ENCODE measurements around the gene PTPRD.

PTPRD gene

GRCh38 chr9:8534828-8535227 is 2078.0 kb downstream of the PTPRD start:
- DNase-seq (ENCODE audit: low read depth, low spot score): no peak

- peak; percentile 18 for DNase-seq (ENCODE audit: low read depth, low spot score)
These were observed 2079.1 kb downstream of the PTPRD start for GRCh38 chr9:8533681-8534080.

DNA sequence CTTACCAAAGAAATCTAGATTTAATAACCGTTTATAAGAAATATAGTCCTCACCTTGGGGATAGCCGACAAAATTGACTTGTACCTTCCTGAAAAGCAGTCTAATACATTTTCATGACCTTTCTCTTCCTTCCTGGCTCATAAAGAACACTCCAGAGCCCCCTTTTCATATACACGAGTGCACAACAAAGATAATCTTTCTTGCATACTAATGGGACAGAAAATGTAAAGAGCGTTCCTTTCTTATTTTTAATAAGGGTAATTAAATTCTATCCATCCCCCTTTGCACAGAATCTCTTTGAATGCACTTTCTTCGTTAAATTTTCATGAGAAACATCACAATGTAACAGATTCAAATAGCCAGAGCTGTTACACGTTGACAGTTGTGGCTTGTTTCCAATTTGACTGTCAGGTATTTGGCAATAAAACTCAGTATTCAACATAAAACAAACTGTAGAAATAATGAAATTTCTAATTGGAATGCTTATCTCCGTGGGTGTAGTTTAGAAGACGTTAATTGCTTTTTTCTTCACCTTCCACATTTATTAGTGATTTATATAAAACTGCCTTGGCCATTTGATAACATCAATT is 2080.9 kb downstream of the PTPRD start:
- peak; percentile 22 for DNase-seq (ENCODE audit: low read depth, low spot score)

DNA sequence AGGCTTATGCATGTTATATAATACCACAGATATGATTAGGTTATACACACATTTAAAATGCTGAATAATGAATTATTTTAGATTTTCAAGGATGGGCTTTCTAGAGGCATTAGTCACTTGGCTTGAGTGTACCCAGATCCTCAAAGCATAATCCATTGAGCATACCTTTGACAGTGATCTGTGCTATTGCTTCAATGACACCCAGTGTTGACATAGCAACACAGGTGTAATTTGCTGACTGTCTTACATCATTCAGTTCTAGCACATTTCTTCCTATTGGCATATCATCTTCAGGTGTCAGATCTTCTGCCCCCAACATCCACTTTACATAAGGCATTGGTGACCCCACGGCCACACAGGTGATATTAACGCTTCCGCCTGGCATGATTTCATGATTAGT is 2091.7 kb downstream of the PTPRD start:
- no peak for DNase-seq (ENCODE audit: low read depth, low spot score)

- DNase-seq (ENCODE audit: low read depth, low spot score): no peak
These were observed 2097.1 kb downstream of the PTPRD start for GRCh38 chr9:8515748-8516147.

- DNase-seq (ENCODE audit: low read depth, low spot score): no peak
These were observed 2098.0 kb downstream of the PTPRD start for GRCh38 chr9:8514760-8515159.

DNA sequence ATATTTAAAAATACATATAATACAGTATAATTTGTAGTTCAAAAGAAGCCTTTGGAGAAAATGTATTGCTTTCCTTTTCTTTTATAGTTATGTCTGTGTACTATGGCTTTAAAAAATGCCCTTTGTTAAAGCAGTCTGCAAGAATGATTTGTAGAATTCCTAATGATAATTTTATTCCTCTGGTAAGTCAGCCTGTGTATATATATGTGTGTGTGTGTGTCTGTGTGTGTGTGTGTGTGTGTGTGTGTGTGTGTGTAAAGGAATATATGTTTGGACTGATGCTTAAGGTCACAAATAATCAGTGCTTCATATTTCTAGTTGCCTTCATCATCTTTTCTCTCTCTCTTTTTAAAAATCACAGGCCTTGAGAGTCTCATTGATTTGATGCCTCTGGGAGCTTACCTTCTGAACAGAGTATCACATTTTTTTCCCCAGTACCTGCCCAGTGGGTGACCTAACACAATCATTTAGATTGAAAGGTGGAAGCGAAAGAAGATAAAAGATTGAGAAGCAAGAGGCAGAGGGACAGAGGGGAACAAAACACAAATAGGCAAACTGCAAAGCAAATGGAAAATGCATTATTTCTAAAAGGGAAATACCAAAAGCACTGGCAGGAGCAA is 2104.0 kb downstream of the PTPRD start:
- no peak for DNase-seq (ENCODE audit: low read depth, low spot score)

GRCh38 chr9:8494571-8494970 is 2118.2 kb downstream of the PTPRD start:
- no peak for DNase-seq (ENCODE audit: low read depth, low spot score)

DNA sequence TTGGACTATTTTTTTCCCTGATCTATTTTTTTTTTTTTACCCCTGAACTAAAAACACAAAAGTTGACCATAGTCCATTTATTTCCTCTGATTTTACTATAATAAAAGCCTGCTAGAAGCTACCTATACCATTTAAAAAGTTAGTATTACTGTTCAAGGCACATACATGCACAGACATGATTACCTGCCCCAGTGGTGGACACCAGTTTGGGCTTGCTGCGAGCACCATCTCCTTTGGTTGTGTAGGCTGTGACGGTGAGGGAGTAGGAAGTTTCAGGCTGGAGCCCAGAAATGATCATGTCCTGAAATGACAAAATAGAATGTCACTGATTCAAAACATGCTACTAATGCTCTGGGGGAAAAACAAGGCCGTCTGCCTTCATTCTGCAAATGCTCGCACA is 2120.1 kb downstream of the PTPRD start:
- DNase-seq (ENCODE audit: low read depth, low spot score): no peak

- DNase-seq (ENCODE audit: low read depth, low spot score): no peak
These were observed 2120.8 kb downstream of the PTPRD start for GRCh38 chr9:8492024-8492423.

DNA sequence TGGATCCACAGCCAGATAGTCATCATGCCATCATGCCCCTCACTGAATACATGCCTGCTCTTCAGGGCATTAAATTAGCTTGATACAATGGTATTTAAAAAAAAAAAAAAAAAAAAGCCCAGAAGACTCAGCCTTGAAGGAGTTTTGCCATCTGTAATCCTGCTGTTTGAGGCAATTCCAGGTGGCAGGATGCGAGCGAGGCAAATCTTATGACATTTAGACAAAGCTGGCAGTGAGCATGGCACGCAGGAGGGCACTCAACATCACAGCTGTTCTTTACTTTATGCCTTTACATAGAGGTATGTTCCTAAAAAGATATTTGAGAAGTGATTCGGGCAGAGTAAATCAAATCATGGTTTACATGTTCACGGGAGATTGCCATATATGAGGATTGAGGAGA is 2121.2 kb downstream of the PTPRD start:
- no peak for DNase-seq (ENCODE audit: low read depth, low spot score)

- no peak for DNase-seq (ENCODE audit: low read depth, low spot score)
These were observed 2123.0 kb downstream of the PTPRD start for GRCh38 chr9:8489835-8490234.

GRCh38 chr9:8486095-8486494 is 2126.7 kb downstream of the PTPRD start:
- DNase-seq (ENCODE audit: low read depth, low spot score): peak; percentile 32

DNA sequence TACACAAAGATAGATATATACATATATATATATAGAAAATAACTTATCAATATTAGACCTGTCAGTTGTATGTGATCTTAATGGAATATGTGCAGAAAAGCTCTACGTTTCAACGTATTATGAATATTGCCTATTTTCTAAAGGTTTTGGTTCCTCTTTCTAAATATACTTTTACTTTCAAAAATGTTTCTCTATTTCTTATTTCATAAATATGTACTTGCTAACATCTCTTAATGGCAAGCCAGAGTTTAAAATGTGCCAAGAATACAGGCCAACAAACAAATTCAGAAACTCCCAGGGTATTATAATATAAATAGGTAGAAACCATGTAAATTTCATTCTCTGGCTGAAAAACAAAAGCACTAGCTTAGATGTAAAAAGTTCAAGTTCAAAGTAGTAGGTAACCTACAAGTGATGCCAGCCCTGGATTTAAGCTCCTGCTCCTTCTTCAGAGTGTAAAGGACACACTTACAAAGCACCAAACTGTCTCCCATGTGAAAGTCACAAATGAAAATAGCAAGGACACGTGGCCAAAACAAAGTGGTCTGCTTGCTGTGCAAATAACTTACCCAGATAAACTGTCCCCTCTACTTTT is 2128.1 kb downstream of the PTPRD start:
- DNase-seq (ENCODE audit: low read depth, low spot score): no peak

GRCh38 chr9:8477450-8477849 is 2135.4 kb downstream of the PTPRD start:
- no peak for DNase-seq (ENCODE audit: low read depth, low spot score)

DNA sequence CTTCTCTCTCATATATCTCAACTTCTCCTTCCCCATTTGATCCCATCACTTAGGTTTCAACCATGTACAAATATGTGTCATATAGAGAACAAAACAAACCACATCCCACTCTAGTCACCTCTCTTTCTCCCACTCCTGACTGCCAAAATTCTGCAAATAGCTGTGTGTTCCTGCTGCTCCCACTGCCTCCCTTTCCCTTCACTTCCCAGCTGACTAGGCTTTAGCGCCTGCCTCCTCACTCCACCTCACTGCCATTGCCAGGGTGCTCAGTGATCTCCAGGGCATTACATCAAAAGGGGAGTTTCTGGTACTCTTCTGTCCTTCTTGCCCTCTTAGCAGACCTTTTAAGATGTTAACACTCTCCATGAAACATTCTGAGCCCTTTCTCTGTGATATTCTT is 2137.9 kb downstream of the PTPRD start:
- DNase-seq (ENCODE audit: low read depth, low spot score): peak; percentile 3

DNA sequence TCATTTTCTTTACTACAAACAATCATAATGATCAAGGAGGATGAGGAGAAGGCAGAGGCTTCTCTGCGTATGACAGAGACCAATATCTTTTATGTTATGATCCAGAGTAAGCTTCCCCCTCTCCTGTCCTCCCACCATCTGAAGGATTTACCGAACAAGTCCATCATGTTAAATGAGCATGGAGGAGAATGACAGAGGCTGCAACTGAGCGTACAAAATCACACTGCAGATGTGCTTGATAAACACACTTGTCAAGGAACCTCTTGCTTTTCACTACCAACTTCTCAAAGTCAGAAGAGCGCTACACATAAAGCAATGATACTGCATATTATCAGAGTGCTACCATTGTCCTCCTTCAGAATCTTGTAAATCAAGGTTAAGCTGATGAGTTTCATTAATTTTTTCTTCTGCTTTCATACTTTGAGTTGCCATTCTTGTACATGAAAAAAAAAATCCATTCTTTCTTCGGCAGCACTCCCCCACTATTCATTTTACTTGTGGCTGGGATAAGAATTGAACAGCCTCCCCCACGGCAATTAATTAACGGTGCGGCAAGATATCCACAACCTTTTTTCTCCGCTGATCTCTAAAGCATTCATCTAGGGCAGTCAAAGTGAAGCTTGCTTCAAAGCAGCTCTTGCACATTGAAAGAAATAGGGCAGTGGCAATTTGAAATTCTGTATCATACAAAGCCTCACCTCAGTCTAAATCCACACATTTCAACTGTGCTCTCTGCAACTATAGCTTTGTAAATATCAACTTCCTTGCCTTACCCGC is 2139.4 kb downstream of the PTPRD start:
- no peak for DNase-seq (ENCODE audit: low read depth, low spot score)

DNA sequence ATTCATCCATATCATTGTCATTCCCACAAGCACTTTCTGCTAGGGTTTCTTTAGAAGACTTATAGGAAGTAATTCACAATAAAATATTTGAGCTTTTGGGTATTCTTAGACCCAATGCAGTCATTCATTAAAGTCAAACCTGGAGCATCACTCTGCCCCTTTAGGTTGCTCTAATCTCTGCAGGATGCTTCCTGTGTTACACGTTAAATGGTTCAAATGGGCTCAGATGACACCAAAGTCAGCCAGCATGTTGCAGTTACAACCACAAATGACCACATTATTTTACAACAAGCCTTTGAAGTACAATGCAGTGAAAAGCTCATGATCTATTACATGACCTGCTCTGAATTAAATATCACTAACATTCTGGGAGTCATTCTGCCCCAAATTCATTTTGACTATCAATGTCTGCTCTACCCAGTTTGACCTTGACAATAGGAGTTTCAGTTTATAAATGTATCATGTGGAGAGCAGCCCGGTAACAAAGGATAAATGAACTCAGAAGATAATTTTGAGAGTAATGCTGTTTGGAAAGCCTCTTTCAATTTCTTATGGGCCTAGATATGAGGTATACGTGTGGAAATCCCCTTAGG is 2144.7 kb downstream of the PTPRD start:
- DNase-seq (ENCODE audit: low read depth, low spot score): no peak

- DNase-seq (ENCODE audit: low read depth, low spot score): no peak
These were observed 2155.0 kb downstream of the PTPRD start for GRCh38 chr9:8457816-8458215.

- DNase-seq (ENCODE audit: low read depth, low spot score): no peak
These were observed 2155.7 kb downstream of the PTPRD start for GRCh38 chr9:8457055-8457454.

- DNase-seq (ENCODE audit: low read depth, low spot score): no peak
These were observed 2156.5 kb downstream of the PTPRD start for GRCh38 chr9:8456344-8456743.

DNA sequence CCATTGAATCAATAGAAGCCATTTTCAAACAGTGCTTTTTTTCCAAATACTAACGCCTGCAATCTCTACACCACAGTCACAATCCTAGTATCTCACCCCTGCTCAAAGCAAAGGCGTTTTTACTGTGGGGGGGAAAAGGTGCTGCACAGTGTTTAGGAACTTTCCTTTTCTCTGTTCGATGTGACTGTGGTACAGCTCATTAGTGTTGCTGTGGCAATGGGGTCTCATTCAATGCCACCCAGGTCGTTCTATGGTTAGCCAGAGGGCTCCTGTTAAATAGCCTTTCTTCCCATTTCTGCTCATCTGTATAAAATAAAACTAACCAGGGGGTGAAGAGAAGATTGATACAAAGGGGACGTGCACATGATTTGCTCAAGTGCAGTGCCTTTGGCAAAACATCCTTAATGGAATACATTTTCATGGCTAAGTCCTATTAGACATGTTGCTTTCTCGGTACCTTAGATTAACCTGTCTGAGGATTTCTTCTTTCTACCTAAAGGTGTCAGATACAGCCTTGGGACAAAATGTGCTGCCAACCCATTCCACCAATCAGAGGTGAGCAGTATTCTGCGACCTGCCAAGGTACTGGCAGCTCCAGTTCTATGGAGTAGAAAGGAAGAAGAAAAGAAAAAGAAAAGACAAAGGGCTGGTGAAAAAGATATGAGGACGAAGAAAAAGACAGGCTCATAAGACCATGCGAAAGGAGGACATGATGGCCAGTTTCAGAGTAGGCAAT is 2161.8 kb downstream of the PTPRD start:
- DNase-seq (ENCODE audit: low read depth, low spot score): no peak

All from astrocyte of the hippocampus (primary cell).